ENCODE data around the gene XKRX. TPM values are rescaled to one million over a fixed set of nuclear protein-coding genes. Genes with fewer than 3 reads are reported as not detected.

XKRX gene
- total and polyA plus RNA-seq, 2 of the 8 experiments (the other 6 are each of a cell fraction or from before 2014, with no cell fraction given) = 0.70 to 1.3 TPM

DNA sequence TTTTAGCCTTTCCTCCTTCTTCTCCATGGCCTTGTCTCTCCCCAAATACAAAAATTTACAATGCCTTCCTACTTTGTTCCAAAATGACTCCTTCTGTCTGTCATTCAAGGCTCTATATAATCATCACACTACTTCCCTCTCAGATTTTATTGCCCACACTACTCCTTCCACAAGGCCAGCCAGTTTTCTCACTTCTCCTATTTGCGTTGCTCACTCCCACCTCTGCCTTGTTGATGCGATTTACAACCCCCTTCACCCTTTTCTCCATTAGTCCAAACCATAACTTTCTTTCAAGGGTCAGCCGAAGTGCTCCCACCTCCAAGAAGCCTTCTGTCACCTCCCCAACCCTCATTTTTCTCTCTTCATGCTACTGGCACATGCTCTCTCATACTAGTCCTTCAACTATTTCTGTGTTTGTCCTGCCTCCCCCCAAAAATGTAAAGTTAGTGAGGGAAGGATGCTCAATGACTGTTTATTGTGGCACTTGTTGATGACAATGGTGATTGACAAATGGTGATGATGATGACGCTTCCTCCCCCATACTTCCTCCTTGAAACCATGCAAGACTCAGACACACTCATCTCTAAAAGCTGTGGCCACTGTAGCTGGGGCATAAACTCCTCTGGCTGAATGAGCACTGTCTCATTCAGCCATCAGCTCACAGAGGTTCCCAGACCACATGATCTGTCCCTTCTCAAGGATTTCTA, 2.7 kb upstream of the XKRX start:
- Histone ChIP-seq H4K91ac (replicated peaks; ENCODE audit: insufficient read length, low read length) (no peak overlapping the region), H3K4ac (replicated peaks; ENCODE audit: insufficient read length, low read depth, low read length) (no peak overlapping the region), H4K8ac (ENCODE audit: extremely low read depth, insufficient read depth, low read length) (no peak overlapping the region), H2BK12ac (ENCODE audit: low read depth, low read length) (no peak overlapping the region), H4K20me1 (replicated peaks in 1 of 2; ENCODE audit: control insufficient read depth in 1 of 2, insufficient read depth in 2 of 2, low read length in 2 of 2) (no peaks in the 10 kb centered on the region), H3K4me2 (ENCODE audit: insufficient read depth in 1 of 2, low read depth in 2 of 2, low read length in 2 of 2) (no peak overlapping the region), H3K4me1 (replicated peaks in 1 of 4; ENCODE audit: control insufficient read depth in 3 of 4, insufficient read depth in 4 of 4, low read length in 3 of 4) (no peaks in the 10 kb centered on the region; a peak in 1 of 7 replicates), H2AK5ac (ENCODE audit: low read depth, low read length) (no peak overlapping the region), H3K23me2 (ENCODE audit: low read depth, low read length) (no peaks in the 10 kb centered on the region; the same call in 1 of the 2 replicates), H3K27ac (ENCODE audit: low read depth, low read length) (no peak overlapping the region), H3K14ac (ENCODE audit: insufficient read length) (no peak overlapping the region), H3K36me3 (ENCODE audit: control insufficient read depth in 2 of 4, insufficient read depth in 4 of 4, low read length in 3 of 4) (no peaks in the 10 kb centered on the region), H2BK20ac (ENCODE audit: low read length) (no peak overlapping the region), H3K23ac (ENCODE audit: insufficient read length) (no peak overlapping the region), H4K5ac (ENCODE audit: insufficient read length, low read depth, low read length) (no peak overlapping the region), H3K56ac (replicated peaks; ENCODE audit: insufficient read length, low read depth, low read length) (no peak overlapping the region), H3K79me2 (ENCODE audit: control insufficient read depth in 1 of 2, insufficient read depth in 2 of 2, low read length in 2 of 2) (no peaks in the 10 kb centered on the region), H3K18ac (ENCODE audit: extremely low read depth, low read length) (no peak overlapping the region), H3K27me3 (replicated peaks in 1 of 4; ENCODE audit: control insufficient read depth in 3 of 4, extremely low read depth in 1 of 4, insufficient read depth in 3 of 4, low read length in 3 of 4) (peaks cover 0 to 12% (median 6%) of the 10 kb centered on the region in 4 experiments; a peak in 3 of 7 replicates), H2AFZ (ENCODE audit: low read length) (no peak overlapping the region), H2BK15ac (ENCODE audit: low read length) (no peak overlapping the region), H2BK120ac (replicated peaks; ENCODE audit: low read depth, low read length) (no peak overlapping the region), H3K4me3 (ENCODE audit: extremely low read depth in 1 of 4, insufficient read depth in 2 of 4, low read depth in 3 of 4, low read length in 4 of 4) (no peak overlapping the region), H3K79me1 (ENCODE audit: low read depth, low read length) (no peaks in the 10 kb centered on the region), H3K9me3 (ENCODE audit: insufficient read depth in 2 of 2, low read depth in 1 of 2, low read length in 1 of 2) (no peaks in the 10 kb centered on the region), H2BK5ac (ENCODE audit: low read depth, low read length) (no peak overlapping the region), H3K9ac (replicated peaks in 1 of 4; ENCODE audit: extremely low read depth in 1 of 4, low read depth in 3 of 4, low read length in 3 of 4) (no peak overlapping the region)
- 75% methylated on average over 4 of the region's 4 CpGs; no CpG with 5 or more reads in 1 of the 2 experiments for WGBS, 2 experiments (ENCODE audit: extremely low coverage in 1 of 2, insufficient coverage in 1 of 2, insufficient read length in 1 of 2, insufficient replicate concordance in 2 of 2, low coverage in 1 of 2, low lambda C conversion rate in 2 of 2, missing lambda C conversion rate in 1 of 2)
- FAIRE-seq (no peak), DNase-seq (ENCODE audit: low read depth in 1 of 2, low spot score in 2 of 2) (no peak)
- TF ChIP-seq ASH2L (IDR thresholded peaks at IDR 0.05; ENCODE audit: low read length) (no peak), KDM1A (IDR thresholded peaks at IDR 0.05; ENCODE audit: borderline replicate concordance, low read length) (no peak), SIRT6 (IDR thresholded peaks at IDR 0.05; ENCODE audit: low read length) (no peak), USF2 (IDR thresholded peaks at IDR 0.05; ENCODE audit: low read length) (no peak), MAFK (IDR thresholded peaks at IDR 0.05; ENCODE audit: low read depth, low read length) (no peak), GABPA (IDR thresholded peaks at IDR 0.05; ENCODE audit: borderline replicate concordance, insufficient read depth, low read length) (no peak)
- ChIA-PET CTCF (ENCODE audit: partially characterized antibody) (interaction anchor here (0.6 kb wide), 1 partner anchor 36 kb away, joined by 4 read pairs; no protein-coding TSS in a partner anchor), POLR2A (ENCODE audit: partially characterized antibody) (no interaction called here)
